Inflammatory macrophage treated with lipopolysaccharide for 4 hours (primary cell): ENCODE results near the gene FAM13C.
"Not testable (repeated sequence)": the region's sequence is repeated elsewhere in the genome, so short reads cannot be mapped to it uniquely, and the experiment has no call there.

ENCODE experiments used
- DNase-seq: peaks from one replicate; pipeline ENCODE4 v3.0.0-alpha.2; 2020

FAM13C gene

GRCh38 chr10:59362144-59362958, at the start of gene FAM13C:
FAM13C (minus strand) TSS chr10:59362549; CDS start chr10:59362460, 89 bp downstream.
- no peak for DNase-seq

DNA sequence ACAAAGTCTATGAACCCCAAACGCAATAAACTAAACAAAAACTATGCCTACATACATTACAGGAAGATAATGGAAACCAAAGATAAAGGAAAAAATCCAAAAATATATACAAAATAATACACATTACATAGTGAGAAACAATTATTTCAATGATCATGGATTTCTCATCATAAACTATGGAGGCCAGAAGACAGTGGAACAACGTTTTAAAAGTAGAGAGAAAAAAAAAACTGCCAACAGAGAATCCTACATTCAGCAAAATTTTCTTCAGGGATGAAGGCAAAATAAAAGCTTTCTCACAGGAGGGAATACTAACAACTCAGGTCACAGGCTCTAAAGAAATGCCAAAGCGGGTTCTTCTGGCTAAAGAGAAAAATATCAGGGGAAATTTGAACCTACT, 42.9 kb upstream of the FAM13C start:
- DNase-seq, result no peak

DNA sequence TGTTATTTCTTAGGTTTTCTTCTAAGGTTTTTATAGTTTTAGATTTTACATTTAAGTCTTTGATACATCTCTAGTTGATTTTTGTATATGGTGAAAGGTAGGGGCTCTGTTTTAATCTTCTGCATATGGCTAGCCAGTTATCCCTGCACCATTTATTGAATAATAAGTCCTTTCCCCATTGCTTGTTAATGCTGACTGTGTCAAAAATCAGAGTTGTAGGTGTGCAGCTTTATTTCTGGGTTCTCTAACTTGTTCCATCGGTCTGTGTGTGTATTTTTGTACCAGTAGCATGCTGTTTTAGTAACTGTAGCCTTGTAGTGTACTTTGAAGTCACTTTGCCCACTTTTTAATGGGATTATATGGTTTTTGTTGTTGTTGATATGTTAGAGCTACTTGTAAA, 37.9 kb upstream of the FAM13C start:
- DNase-seq, result no peak

DNA sequence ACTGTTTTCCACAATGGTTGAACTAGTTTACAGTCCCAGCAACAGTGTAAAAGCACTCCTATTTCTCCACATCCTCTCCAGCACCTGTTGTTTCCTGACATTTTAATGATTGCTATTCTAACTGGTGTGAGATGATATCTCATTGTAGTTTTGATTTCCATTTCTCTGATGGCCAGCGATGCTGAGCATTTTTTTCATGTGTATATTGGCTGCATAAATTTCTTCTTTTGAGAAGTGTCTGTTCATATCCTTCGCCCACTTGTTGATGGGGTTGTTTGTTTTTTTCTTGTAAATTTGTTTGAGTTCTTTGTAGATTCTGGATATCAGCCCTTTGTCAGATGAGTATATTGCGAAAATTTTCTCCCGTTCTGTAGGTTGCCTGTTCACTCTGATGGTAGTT, 37.0 kb upstream of the FAM13C start:
- DNase-seq, result not testable (repeated sequence)

DNA sequence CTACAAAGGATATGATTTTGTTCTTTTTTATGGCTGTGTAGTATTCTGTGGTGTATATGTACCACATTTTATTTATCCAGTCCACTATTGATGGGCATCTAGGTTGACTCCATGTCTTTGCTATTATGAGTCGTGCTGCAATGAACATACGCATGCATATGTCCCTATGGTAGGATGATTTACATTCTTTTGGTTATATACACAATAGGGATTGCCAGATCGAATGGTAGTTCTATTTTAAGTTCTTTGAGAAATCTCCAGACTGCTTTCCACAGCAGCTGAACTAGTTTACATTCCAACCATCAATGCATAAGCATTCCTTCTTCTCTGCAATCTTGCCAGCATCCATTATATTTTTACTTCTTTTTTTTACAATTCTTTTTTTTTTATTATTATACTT, 35.6 kb upstream of the FAM13C start:
- no peak for DNase-seq

DNA sequence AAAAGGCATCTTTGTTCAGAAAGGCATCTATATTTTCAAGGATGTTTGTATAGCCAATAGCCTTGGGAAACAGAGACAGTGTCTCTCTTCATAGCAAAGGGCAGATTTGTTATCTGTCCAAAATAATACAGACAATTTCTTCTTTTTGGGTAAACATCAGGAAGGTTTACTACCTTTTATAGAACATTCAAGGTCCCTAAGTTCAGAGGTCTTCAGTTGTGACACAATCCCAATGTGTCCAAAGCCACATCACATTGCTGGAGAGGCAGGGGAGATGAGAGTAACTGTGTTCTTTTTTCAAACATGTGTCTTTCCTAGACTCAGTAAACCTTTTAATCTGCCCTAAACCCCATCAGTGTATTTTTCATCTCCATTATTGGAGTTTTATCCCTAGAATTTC, 33.6 kb upstream of the FAM13C start:
- DNase-seq, result no peak

GRCh38 chr10:59393349-59393748, 31.0 kb upstream of the FAM13C start:
- DNase-seq, result no peak

DNA sequence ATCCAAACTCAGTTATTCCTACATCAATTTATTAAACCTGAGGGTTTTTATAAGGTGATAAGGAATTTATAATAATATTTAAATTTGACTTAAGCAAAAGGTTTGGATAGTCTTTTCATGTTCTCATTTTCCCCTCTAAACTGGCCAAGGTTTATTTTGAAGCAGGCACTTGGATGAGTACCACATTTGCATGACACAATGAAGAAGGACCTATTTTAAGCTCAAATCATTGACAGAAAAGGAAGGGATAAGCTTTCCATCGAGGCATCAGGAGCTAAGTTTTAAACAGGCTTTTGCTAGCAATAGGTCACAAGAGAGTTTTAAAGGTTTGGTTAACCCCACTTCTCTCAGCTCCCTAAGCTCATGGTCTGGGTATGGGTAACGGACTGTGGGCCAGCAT, 28.7 kb upstream of the FAM13C start:
- DNase-seq, result no peak

DNA sequence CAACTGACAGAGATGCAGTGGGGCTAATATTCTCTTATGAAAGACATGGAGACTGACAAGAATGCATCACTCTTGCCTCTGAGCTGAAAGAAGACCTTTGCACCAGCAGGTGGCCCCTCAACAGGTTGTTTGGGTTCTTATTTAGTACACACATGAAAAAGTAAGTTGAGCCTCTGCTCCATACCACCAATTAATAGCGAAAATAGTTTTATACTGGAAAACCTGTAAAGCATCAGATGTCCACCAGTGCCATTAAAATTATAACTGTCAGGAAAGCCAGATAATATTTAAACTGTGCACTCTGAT, 26.3 kb upstream of the FAM13C start:
- DNase-seq, result no peak

- peak; percentile 1 for DNase-seq
These were observed 25.8 kb upstream of the FAM13C start for GRCh38 chr10:59387951-59388670.

DNA sequence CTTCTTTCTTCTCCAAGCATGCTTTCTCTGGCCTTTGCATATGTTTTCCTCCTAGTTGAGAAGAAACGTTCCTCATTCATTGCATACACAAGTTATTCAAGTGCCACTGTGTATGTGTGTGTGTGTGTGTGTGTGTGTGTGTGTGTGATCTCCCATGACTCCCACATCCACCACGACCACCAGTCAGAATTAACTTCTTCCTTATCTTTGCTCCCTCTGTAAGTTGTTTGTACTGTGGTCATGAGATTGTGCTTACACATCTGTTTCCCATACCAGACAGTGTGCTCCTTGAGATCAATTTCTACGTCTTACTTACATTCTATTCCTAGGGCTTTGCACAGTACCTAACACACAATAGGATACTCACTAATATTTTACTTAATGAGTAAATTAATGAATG, 22.4 kb upstream of the FAM13C start:
- no peak for DNase-seq

DNA sequence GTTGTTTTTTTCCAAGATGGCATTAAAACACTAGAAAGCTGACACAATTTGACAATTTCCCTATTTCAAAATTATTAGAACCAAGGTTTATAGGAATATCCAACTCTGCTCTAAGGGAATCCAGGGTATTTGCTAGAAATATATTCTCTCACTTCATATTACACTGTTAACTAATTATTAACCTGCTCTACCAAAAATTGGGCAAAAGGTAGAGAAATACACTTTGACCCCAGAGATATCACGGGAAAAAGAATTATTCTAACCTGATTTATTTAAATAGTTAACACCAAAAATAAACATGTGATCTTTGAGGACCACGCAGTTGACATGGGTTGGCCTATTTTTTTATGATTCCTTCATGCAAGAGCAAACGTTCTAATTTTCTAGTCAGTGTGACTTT, 21.6 kb upstream of the FAM13C start:
- DNase-seq, result no peak

- DNase-seq, result no peak
These were observed 21.1 kb upstream of the FAM13C start for GRCh38 chr10:59383436-59383835.

DNA sequence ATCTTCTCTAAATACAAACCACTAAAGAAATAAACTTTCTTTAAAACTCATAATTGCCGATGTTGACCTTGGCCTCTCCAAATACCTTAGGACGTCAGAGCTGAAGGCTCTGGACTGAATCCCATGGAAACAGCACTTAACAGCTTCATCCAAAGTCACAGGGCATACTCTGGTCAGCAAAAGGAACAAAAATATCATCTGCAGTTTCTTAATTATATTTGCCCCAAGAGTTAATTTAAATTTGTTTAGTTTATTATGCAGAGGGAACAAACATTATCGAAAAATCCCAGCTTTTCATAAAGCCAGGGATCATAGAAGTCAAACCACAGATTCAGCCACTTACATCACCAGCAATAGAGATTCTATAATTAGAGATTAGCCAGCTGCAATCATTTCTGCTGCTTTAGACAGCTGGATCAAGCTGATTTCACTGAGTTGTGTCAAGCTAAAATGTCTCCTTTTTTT, 20.5 kb upstream of the FAM13C start:
- DNase-seq, result no peak

GRCh38 chr10:59381687-59382086, 19.3 kb upstream of the FAM13C start:
- no peak for DNase-seq

- no peak for DNase-seq
These were observed 14.5 kb upstream of the FAM13C start for GRCh38 chr10:59376846-59377245.

DNA sequence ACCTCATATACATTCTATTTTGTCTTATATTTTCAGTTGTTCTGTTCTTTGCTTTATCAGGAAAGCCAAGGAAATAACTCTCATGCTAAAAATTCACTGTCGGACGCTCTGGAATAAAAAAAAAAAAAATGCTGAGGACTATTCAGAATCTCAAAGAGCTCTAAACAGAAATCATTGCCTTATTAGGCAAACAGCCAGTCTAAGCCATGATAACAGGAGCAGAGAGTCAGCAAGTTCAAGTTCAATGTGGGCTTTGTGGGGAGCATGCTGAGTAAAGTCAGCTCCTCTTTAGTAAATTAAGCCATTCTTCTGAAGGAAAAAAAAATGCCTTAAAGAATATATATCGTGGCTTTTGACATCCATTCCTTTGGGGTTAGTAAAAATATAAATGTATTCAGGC, 13.6 kb upstream of the FAM13C start:
- no peak for DNase-seq

DNA sequence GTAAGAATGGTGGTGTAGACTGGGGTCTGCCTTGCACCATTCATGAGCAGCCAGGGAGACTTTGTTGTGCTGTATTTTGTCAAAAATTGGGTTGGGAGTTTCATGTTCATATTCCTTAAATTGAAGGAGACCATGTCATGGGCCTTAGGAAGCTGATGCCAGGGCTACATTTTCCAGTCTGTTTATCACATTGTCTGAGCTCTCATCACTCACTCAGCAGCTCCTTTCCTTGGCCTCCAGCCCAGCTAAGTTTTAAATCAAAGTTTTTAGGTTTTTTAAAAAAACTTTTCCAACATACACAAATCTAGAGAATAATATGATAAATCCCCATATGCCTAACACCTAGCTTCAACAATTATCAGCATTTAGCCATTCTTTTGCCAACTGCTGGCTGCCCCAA, 12.6 kb upstream of the FAM13C start:
- DNase-seq, result no peak

- no peak for DNase-seq
These were observed 10.7 kb upstream of the FAM13C start for GRCh38 chr10:59373071-59373470.

DNA sequence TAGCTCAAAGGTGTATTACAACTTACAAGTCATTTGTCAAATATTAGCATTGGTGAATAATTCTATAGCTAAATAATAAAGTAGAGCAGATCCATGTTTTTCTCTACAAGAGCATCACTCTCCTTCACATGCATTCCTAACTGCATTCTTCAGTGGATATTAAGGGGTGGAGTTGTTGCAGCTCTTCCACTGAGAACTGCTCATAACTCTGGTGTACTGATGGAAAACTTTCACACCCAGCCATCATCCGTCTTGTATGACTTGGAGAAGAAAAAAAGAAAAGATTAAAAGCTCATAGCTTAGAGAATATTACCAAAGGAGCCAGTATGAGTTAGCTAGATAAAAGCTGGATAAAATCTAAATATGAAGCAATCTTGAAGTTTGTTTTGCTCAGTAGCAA, 10.2 kb upstream of the FAM13C start:
- no peak for DNase-seq

DNA sequence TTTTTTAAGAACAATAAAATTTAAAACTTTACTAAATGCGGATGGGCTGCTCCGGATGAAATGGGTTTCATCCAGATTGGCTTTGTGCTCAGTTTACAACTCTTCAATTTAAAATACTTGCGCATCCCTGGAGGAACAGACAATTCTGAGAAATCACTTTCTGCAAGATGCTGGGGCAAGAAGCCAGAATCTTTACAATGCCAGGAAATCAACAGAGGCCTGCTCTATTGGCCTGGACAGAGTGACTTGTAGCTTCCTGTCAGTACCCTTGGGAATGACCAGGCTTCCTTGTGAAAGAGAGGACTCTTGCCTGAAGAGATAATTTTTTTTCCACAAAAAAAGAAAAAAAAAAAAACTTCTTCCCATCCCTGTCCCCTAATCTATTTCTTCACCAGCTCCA, 3.9 kb upstream of the FAM13C start:
- no peak for DNase-seq

DNA sequence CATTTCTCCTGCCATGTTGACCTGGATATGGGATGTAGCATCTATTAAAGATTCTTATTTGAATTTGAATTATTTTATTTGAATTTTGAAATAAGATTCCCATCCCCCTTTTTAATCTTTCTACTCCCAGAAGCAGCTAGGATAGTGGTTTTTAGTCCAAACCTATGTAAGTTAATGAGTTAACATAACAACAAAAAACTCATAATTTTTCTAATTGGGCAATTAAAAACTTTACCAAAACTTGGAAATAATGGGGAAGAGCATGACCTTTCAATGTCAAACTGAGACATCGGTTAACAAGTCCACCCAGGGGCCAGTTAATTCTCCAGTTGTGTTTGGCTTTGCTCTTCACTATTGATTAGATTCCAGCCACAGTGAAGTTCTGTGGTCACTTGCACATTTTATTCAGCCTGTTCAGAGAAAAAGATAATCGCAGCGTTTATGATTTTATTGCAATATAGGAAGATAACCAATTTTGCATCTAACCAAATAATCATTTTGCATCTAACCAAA, 1.2 kb upstream of the FAM13C start:
- no peak for DNase-seq

DNA sequence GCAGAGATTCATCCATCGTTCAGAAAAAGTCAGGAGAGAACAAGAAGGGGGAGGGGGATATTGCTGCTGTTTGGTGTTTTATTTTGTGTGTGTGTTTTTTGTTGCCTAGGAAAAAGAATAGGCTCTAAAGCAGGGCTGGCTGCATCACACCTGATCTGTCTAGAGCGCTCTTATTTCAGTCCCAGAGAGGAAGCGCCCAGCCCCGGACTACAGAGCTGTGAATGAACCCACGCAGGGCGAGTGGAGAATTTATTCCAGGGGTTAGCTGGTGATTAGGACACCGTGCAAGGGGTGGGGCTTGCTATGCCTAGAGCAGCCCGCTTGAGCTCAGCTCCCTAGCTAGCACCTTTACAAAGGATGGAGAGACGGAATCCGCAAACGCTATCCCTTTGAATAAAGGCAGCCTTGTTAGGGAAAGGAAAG, 621 bp upstream of the FAM13C start:
- no peak for DNase-seq

DNA sequence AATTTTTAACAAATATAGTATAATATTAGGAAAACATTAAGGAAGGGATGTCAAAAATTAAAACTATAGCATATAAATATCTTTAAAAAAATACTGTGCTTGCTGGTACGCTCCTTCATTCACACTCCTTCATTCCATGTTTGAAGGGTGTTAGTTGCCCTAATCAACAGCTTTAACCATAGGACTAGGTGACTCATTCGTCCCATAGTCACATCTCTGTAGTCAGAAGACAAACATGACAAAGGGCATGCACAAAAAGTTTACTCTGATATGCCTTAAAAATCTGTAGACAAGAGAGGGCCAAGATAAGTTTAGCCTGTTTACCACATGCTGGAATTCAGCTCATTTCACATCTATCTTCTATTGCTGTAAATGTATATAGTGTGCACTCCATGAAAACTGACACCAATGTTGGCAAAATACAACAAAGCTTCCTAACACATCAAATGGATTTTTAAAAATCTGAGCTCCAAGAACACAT, 646 bp downstream of the FAM13C start:
- no peak for DNase-seq
